ENCODE data around the gene MAP4K4.

DNA sequence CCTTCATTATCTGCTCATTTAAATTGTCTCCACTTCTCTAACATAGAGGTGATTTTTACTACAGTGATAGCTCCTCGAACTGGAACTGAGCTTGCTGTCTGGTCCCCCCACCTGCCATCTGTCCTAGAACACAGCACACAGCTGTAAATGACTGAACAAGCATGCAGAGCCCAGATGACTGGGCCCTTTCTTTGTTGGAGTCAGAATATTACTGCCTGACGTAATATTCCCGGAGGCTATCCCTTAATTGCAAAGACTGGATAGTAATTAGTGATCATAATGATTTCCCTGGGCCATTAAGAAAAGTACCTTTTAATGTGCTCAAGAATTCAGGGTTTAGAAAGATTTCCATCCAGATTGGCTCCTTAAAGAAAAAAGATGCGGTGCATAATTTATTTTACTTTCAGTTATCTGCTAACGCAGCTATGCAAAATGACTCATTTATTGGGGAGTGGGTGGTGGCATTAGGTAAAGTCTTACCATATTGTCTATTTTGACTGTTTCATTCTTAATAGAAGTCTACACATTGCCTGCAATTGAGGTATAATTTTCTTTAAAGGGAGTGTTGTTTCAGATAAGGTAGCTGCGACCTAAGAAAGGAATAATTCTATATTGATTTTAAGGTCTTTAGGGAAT, 84.4 kb downstream of the MAP4K4 start:
- TF ChIP-seq CTCF (IDR thresholded peaks at IDR 0.05) (no peak), POLR2A (IDR thresholded peaks at IDR 0.05) (no peak)
